Gastrocnemius medialis (tissue), 4 donors: ENCODE results near the gene CD276.

Experiments used
- CTCF ChIP-seq, 5 experiments: fragments of 450-650 bp in 3 of 5; fragments of 200-600 bp in 2 of 5; sonication (generic) in 2 of 5; IDR thresholded peaks in 4 of 5; conservative IDR thresholded peaks in 1 of 5; 1 replicate in 4 of 5; 2 replicates in 1 of 5; pipeline ENCODE4 v1.5.1; 2016 to 2019; ENCODE audit warnings: antibody characterized with exemption in 5 of 5, mild to moderate bottlenecking in 3 of 5, moderate library complexity in 3 of 5
- POLR2A ChIP-seq, 2 donors: fragments of 450-650 bp; IDR thresholded peaks; one replicate each; pipeline ENCODE4 v1.6.1; 2017; ENCODE audit warnings: antibody characterized with exemption in 2 of 2, mild to moderate bottlenecking in 2 of 2, moderate library complexity in 2 of 2

DNA sequence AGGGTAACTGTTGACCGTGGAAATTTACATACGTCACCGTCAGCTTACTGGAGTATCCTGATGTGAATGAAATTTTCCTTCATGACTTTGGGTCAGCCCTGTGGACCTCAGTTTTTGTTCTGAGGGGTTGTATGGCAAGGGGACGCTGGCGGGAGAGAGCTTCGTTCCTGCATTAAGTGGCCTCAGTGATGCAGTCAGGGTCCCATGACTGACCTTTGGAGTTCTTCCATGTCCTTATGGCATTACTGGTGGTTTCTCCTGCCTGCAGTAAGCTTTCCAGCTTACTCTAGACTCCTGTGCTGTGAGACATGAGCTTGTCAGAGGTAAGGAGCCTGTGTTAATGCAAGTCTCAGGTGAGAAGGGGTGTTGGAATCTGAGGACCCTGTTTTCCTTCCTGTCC, 1.8 kb downstream of the CD276 start:
- TF ChIP-seq POLR2A (IDR thresholded peaks at IDR 0.05), result no peak
- TF ChIP-seq CTCF (IDR thresholded peaks at IDR 0.05 in 4 of 5, conservative IDR thresholded peaks at IDR 0.05 in 1 of 5), result no peak
